SK-N-MC (cell line): ENCODE results near the gene CYP27B1.

Experiments used
- DNase-seq: peaks from one replicate; pipeline ENCODE4 v3.0.0-alpha.2; 2011; ENCODE audit warnings: low read depth, low spot score
- H3K27ac ChIP-seq: fragments of 200-600 bp; sonication (generic); 2 replicates; pipeline ENCODE4 v1.5.1; 2016; ENCODE audit warnings: mixed run types
- H3K36me3 ChIP-seq: fragments of 200-600 bp; sonication (generic); 2 replicates; pipeline ENCODE4 v1.6.1; 2017; ENCODE audit warnings: antibody characterized with exemption, low read length, mixed read lengths; ENCODE audit not compliant: insufficient read depth
- H3K4me3 ChIP-seq: fragments of 200-600 bp; sonication (generic); 2 replicates; pipeline ENCODE4 v1.5.1; 2016
- H3K9ac ChIP-seq: fragments of 200-600 bp; sonication (generic); 2 replicates; pipeline ENCODE4 v1.8.0; 2017; ENCODE audit warnings: mixed run types, mixed read lengths; ENCODE audit not compliant: insufficient read length
- H3K9me3 ChIP-seq: fragments of 200-600 bp; sonication (generic); 2 replicates; pipeline ENCODE4 v1.6.1; 2017; ENCODE audit warnings: low read depth, mild to moderate bottlenecking, antibody characterized with exemption, low read length, moderate library complexity, mixed read lengths
- EZH2 ChIP-seq: fragments of 200-600 bp; sonication (generic); IDR thresholded peaks from one replicate; pipeline ENCODE4 v1.6.1; 2017; ENCODE audit warnings: antibody characterized with exemption
- FOXP2 ChIP-seq: optimal IDR thresholded peaks from 2 replicates; pipeline ENCODE3; 2011; ENCODE audit warnings: mild to moderate bottlenecking, moderate library complexity; ENCODE audit not compliant: insufficient read depth; ENCODE audit errors: extremely low read length, control extremely low read depth
- POLR2AphosphoS5 ChIP-seq: IDR thresholded peaks from 2 replicates; pipeline ENCODE4 v1.6.1; 2012; ENCODE audit warnings: mild to moderate bottlenecking, low read depth, low read length, borderline replicate concordance

Gene CYP27B1

GRCh38 chr12:57795354-57795753 is 28.5 kb upstream of the CYP27B1 start:
- TF ChIP-seq FOXP2: no peak
- no peak for TF ChIP-seq POLR2AphosphoS5
- no peak for TF ChIP-seq EZH2
- no peak overlapping the region for H3K4me3 ChIP-seq
- H3K9me3 ChIP-seq: no peaks in the 10 kb centered on the region
- H3K27ac ChIP-seq: no peak overlapping the region
- peaks cover 71% of the 10 kb centered on the region for H3K36me3 ChIP-seq
- no peak for DNase-seq
- no peak overlapping the region for H3K9ac ChIP-seq

DNA sequence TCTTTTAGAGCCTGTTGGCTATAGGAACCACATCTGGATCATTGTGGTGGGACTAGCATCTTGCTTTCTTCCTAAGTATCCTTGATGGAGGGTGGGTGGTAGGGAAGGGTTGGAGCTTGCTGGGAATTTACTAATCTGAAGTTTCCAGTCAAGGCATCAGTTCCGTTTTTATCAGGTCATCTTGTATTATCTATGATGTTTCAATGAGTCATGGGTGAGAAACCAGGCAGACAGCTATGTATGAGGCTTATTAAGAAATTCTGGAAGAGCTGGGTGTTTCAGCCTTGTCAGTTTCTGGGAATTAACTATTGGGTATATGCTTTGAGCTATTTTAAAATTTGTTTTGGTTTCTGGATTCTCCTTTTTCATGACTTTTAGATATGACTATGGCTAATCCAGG is 27.0 kb upstream of the CYP27B1 start:
- H3K9ac ChIP-seq: no peak overlapping the region
- H3K4me3 ChIP-seq: no peak overlapping the region
- peaks cover 74% of the 10 kb centered on the region for H3K36me3 ChIP-seq
- DNase-seq: no peak
- no peak for TF ChIP-seq FOXP2
- no peak for TF ChIP-seq EZH2
- no peak for TF ChIP-seq POLR2AphosphoS5
- H3K9me3 ChIP-seq: no peaks in the 10 kb centered on the region
- no peak overlapping the region for H3K27ac ChIP-seq

DNA sequence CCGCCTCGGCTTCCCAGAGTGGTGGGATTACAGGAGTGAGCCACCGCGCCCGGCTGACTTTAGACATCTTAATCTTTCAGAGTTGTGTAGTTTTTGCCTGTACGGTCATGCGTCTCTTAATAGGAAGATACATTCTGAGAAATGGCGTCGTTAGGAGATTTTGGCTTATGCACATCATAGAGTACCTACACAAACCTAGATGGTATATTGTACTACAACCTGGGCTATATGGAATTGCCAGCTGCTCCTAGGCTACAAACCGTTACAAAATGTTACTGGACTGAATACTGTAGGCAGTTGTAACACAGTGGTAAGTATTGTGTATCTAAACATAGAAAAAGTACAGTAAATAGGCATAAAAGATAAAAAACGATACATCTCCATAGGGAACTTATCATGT is 17.0 kb upstream of the CYP27B1 start:
- Histone ChIP-seq H3K4me3 (peak overlapping the region; percentile 34), H3K36me3 (peaks cover 40% of the 10 kb centered on the region), H3K9ac (no peak overlapping the region), H3K9me3 (no peaks in the 10 kb centered on the region), H3K27ac (no peak overlapping the region)
- no peak for TF ChIP-seq POLR2AphosphoS5
- no peak for TF ChIP-seq FOXP2
- TF ChIP-seq EZH2: no peak
- DNase-seq: no peak

GRCh38 chr12:57783466-57783801 is 16.6 kb upstream of the CYP27B1 start:
- DNase-seq: no peak
- H3K36me3 ChIP-seq: peaks cover 37% of the 10 kb centered on the region
- no peak for TF ChIP-seq FOXP2
- TF ChIP-seq POLR2AphosphoS5: no peak
- H3K4me3 ChIP-seq: peak overlapping the region; percentile 87
- H3K27ac ChIP-seq: no peak overlapping the region
- peak overlapping the region; percentile 91 for H3K9ac ChIP-seq
- no peaks in the 10 kb centered on the region for H3K9me3 ChIP-seq

GRCh38 chr12:57782608-57783465 is 16.0 kb upstream of the CYP27B1 start, which contains the start of gene TSFM:
TSFM (plus strand) TSS chr12:57782787; CDS start chr12:57782802, 15 bp downstream.
- peak; percentile 81 for DNase-seq
- H3K27ac ChIP-seq: no peak within 1 kb of the TSS
- H3K9ac ChIP-seq: peak within 1 kb of the TSS; percentile 91
- peak within 1 kb of the TSS; percentile 87 for H3K4me3 ChIP-seq
- peaks cover 31% of the 10 kb centered on the region for H3K36me3 ChIP-seq
- TF ChIP-seq FOXP2: peak; percentile 96
- peak; percentile 96 for TF ChIP-seq POLR2AphosphoS5
- TF ChIP-seq EZH2: no peak
- no peaks in the 10 kb centered on the region for H3K9me3 ChIP-seq

DNA sequence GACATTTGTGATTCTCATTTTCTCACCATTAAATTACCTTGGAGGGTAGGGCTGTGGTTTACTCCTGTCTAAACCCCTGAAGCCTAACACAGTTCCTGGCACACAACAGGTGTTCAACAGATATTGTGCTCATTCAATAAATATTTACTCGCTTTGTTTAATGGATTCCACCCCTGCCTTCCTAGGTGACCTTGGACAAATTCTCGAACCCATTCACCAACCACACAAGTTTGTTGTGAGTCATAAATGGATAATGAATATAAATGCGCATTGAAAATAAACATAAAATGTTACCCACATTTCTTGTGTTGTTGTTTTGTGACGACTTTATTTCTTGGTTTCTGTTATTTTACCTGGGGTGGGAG is 15.3 kb upstream of the CYP27B1 start:
- TF ChIP-seq EZH2: no peak
- TF ChIP-seq FOXP2: no peak
- TF ChIP-seq POLR2AphosphoS5: no peak
- peak overlapping the region; percentile 87 for H3K4me3 ChIP-seq
- H3K36me3 ChIP-seq: peaks cover 25% of the 10 kb centered on the region

DNA sequence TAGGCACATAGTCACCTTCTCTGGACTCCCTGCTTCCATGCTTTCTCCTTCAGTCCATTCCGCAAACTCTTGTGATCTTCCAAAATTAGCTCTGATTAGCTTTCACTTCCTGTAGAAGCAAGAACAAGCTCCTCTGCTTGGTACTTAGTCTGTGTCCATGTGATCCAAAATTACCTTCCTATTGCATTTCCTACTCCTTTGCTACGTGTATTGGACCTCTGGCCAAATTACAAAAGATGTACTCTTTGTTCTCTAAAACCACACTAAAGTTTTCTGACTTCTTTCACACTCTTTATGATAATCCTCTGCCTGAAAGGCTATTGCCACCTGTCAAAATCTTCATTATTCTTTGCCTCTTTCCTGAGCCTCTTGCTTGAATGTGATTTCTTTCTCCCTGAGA is 14.9 kb upstream of the CYP27B1 start:
- no peaks in the 10 kb centered on the region for H3K9me3 ChIP-seq

More for the DNA sequence above, 15.3 kb upstream of the CYP27B1 start:
- Histone ChIP-seq H3K9ac (peak overlapping the region; percentile 24), H3K9me3 (no peaks in the 10 kb centered on the region), H3K27ac (no peak overlapping the region)
- DNase-seq: no peak

DNA sequence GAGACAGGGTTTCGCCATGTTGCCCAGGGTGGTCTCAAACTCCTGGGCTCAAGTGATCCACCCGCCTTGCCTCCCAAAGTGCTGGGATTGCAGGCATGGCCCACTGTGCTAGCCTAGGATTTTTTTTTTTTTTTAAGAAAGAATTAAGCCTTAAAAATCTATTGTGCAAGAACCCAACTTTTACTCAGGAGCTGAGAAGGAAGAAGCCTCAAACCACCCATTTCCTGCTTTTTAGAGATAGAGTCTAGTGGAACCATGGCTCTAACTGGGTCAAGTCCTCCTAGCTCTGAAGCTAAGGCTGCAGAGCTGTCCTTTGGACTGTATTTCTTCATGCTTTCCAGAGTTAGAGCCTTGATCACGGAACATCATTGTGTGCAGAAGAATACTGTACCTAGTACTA is 14.4 kb upstream of the CYP27B1 start:
- H3K27ac ChIP-seq: no peak overlapping the region
- peaks cover 15% of the 10 kb centered on the region for H3K36me3 ChIP-seq
- no peak for TF ChIP-seq POLR2AphosphoS5
- TF ChIP-seq EZH2: no peak
- no peak overlapping the region for H3K4me3 ChIP-seq
- H3K9me3 ChIP-seq: no peaks in the 10 kb centered on the region
- no peak overlapping the region for H3K9ac ChIP-seq
- DNase-seq: no peak

More for the DNA sequence above, 14.9 kb upstream of the CYP27B1 start:
- no peak for DNase-seq
- TF ChIP-seq EZH2: no peak
- TF ChIP-seq POLR2AphosphoS5: no peak
- TF ChIP-seq FOXP2: no peak
- no peak overlapping the region for H3K9ac ChIP-seq
- H3K4me3 ChIP-seq: no peak overlapping the region
- no peak overlapping the region for H3K27ac ChIP-seq
- peaks cover 21% of the 10 kb centered on the region for H3K36me3 ChIP-seq

DNA sequence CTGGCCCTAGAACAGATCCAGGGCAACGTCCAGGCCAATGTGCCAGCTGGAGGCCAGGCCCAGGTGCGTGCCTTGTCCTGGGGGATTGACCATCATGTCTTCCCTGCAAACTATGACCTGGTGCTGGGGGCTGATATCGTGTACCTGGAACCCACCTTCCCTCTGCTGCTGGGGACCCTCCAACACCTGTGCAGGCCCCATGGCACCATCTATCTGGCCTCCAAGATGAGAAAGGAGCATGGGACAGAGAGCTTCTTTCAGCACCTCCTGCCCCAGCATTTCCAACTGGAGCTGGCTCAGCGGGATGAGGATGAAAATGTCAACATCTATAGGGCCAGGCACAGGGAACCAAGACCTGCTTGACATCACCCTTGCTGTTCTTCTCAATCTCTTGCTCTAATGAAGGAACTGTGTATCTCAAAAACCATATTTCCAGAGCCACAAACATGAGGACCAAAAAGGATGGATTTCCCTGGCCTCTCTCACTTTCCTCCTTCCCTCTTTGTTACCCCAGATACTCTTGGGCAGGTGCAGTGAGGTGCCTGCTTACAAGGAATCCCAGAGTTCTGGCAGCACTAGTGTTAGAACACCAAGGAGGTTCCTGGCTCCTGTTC is 13.5 kb upstream of the CYP27B1 start:
- no peak overlapping the region for H3K4me3 ChIP-seq
- no peak for TF ChIP-seq EZH2
- no peak for TF ChIP-seq POLR2AphosphoS5
- TF ChIP-seq FOXP2: no peak
- H3K27ac ChIP-seq: no peak overlapping the region
- H3K9ac ChIP-seq: no peak overlapping the region
- H3K9me3 ChIP-seq: no peaks in the 10 kb centered on the region
- no peak for DNase-seq
- H3K36me3 ChIP-seq: peaks cover 7% of the 10 kb centered on the region

GRCh38 chr12:57779736-57780135 is 12.9 kb upstream of the CYP27B1 start:
- Histone ChIP-seq H3K9ac (no peak overlapping the region), H3K36me3 (peaks cover 4% of the 10 kb centered on the region), H3K9me3 (no peaks in the 10 kb centered on the region), H3K27ac (no peak overlapping the region), H3K4me3 (no peak overlapping the region)
- TF ChIP-seq EZH2 (no peak), POLR2AphosphoS5 (no peak), FOXP2 (no peak)
- DNase-seq: no peak
